NB4 (cell line): ENCODE measurements around the gene C17orf113.

Experiments
- MYC ChIP-seq: IDR thresholded peaks from 2 replicates; pipeline ENCODE4 v1.6.1; 2011; ENCODE audit warnings: low read depth, low read length
- TF ChIP-seq, protein P1 (sequence below): IDR thresholded peaks from one replicate; pipeline ENCODE4 v1.5.1; 2012; ENCODE audit warnings: low read depth, low read length

GRCh38 chr17:41992576-41992975 lies 57.8 kb downstream of the C17orf113 start:
- no peak for TF ChIP-seq MYC
- TF ChIP-seq, protein P1, sequence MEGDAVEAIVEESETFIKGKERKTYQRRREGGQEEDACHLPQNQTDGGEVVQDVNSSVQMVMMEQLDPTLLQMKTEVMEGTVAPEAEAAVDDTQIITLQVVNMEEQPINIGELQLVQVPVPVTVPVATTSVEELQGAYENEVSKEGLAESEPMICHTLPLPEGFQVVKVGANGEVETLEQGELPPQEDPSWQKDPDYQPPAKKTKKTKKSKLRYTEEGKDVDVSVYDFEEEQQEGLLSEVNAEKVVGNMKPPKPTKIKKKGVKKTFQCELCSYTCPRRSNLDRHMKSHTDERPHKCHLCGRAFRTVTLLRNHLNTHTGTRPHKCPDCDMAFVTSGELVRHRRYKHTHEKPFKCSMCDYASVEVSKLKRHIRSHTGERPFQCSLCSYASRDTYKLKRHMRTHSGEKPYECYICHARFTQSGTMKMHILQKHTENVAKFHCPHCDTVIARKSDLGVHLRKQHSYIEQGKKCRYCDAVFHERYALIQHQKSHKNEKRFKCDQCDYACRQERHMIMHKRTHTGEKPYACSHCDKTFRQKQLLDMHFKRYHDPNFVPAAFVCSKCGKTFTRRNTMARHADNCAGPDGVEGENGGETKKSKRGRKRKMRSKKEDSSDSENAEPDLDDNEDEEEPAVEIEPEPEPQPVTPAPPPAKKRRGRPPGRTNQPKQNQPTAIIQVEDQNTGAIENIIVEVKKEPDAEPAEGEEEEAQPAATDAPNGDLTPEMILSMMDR, result no peak
